Colonic mucosa (tissue), 4 donors: Measurements from ENCODE around the gene CEP63. TPM values are rescaled to one million over a fixed set of nuclear protein-coding genes. Genes with fewer than 3 reads are reported as not detected.

Experiments used
- DNase-seq: peaks from one replicate; pipeline ENCODE4 v3.0.0-alpha.2; 2020
- H3K27ac ChIP-seq: fragments of 200-600 bp; one replicate; pipeline ENCODE4 v1.8.0; 2021
- H3K27me3 ChIP-seq: fragments of 200-600 bp; one replicate; pipeline ENCODE4 v1.8.0; 2021
- H3K36me3 ChIP-seq: fragments of 200-600 bp; one replicate; pipeline ENCODE4 v1.8.0; 2021
- H3K4me1 ChIP-seq: fragments of 200-600 bp; one replicate; pipeline ENCODE4 v1.8.0; 2021; ENCODE audit warnings: mild to moderate bottlenecking
- H3K4me3 ChIP-seq: fragments of 200-600 bp; one replicate; pipeline ENCODE4 v1.8.0; 2021
- H3K9ac ChIP-seq, 2 donors: one replicate each; pipeline ENCODE4 v1.7.0; 2013; ENCODE audit warnings: control low read depth in 2 of 2, low read depth in 2 of 2, low read length in 2 of 2
- H3K9me3 ChIP-seq: fragments of 200-600 bp; one replicate; pipeline ENCODE4 v1.8.0; 2021
- intact Hi-C: fragments of 100-400 bp; cut with DNase I; formaldehyde crosslinking; loops from one replicate; pipeline ENCODE4 v1.14.1; 2022
- total RNA-seq, 2 donors: library from RNA; stranded (reverse); fragmentation: NEBNext Ultra II Directional in 1 of 2; extraction: Animal tissue kit (Norgen Biotek cat#: 25700) in 1 of 2; gene quantifications; one replicate each; pipeline ENCODE4 v1.2.1, GENCODE V29; 2021
- TF ChIP-seq, protein P1 (sequence below): fragments of 200-600 bp; IDR thresholded peaks from one replicate; pipeline ENCODE4 v1.8.0; 2022; ENCODE audit warnings: antibody characterized with exemption, mild to moderate bottlenecking
- donor health status: healthy.
- donor health status: DM: no; HTN: no; CAD: no.
- donor health status: DM: no; HTN: no; CAD: no.

Gene CEP63
- total RNA-seq, 2 donors from 2014 or later: 16.9 to 19.6 TPM

DNA sequence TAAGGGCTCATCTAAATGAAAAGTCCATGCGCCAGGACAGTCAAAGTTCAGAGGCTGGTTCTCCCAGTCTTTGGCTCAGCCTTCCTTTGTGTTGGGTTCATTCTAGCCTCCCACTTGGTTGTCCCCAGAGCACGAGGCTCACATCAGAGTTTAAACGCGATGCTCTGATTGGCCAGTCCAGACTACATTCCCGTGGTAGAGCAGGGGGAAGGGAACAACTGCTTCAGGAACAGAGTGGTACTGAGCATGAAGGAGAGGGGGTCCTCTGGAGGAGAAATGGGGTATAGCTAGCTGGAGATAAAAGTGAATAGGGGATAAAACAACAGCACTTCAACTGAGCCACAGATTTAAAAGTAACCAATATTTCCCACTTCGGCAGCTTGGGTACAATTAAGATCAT lies 32.2 kb upstream of the CEP63 start:
- Histone ChIP-seq H3K36me3 (no peaks in the 10 kb centered on the region), H3K4me1 (no peaks in the 10 kb centered on the region), H3K4me3 (no peak overlapping the region), H3K9me3 (no peaks in the 10 kb centered on the region), H3K27ac (no peak overlapping the region), H3K9ac (no peak overlapping the region), H3K27me3 (no peaks in the 10 kb centered on the region)
- no peak for DNase-seq
- TF ChIP-seq, protein P1, sequence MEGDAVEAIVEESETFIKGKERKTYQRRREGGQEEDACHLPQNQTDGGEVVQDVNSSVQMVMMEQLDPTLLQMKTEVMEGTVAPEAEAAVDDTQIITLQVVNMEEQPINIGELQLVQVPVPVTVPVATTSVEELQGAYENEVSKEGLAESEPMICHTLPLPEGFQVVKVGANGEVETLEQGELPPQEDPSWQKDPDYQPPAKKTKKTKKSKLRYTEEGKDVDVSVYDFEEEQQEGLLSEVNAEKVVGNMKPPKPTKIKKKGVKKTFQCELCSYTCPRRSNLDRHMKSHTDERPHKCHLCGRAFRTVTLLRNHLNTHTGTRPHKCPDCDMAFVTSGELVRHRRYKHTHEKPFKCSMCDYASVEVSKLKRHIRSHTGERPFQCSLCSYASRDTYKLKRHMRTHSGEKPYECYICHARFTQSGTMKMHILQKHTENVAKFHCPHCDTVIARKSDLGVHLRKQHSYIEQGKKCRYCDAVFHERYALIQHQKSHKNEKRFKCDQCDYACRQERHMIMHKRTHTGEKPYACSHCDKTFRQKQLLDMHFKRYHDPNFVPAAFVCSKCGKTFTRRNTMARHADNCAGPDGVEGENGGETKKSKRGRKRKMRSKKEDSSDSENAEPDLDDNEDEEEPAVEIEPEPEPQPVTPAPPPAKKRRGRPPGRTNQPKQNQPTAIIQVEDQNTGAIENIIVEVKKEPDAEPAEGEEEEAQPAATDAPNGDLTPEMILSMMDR: no peak
- intact Hi-C loops: no loop called here

GRCh38 chr3:134457376-134458074 lies 28.3 kb upstream of the CEP63 start:
- H3K9me3 ChIP-seq: no peaks in the 10 kb centered on the region
- H3K36me3 ChIP-seq: no peaks in the 10 kb centered on the region
- intact Hi-C loops: no loop called here
- TF ChIP-seq, protein P1: no peak
- H3K4me3 ChIP-seq: no peak overlapping the region
- no peak overlapping the region for H3K27ac ChIP-seq
- no peaks in the 10 kb centered on the region for H3K4me1 ChIP-seq
- no peak overlapping the region for H3K9ac ChIP-seq
- H3K27me3 ChIP-seq: no peaks in the 10 kb centered on the region
- DNase-seq: no peak

DNA sequence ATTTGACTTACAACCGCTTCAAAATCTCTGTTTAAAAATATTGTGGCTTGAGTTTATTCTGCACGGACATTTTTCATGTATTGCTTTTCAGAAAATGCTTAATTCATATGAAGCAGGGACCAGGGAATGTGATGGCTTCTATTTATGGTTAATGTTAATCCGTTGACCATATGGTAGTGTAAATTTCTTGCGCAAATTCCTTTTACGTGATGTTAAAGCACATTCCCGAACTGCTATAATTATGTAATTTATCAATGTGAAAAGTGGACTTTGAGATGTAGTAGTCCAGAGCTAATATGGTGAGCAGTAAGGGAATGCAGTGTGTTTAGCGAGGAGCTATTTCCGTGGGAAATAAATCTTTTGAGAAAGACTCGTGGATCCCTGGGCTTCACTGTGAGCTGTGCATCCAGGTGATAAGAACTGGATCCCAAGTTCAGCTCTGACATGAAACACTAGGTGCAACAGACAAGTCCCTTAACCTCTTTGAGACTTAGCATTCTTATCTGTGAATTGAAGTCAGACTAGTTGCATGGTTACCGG lies 27.4 kb upstream of the CEP63 start:
- Histone ChIP-seq H3K9me3 (no peaks in the 10 kb centered on the region), H3K4me3 (no peak overlapping the region), H3K27ac (no peak overlapping the region), H3K27me3 (no peaks in the 10 kb centered on the region), H3K9ac (no peak overlapping the region), H3K36me3 (no peaks in the 10 kb centered on the region), H3K4me1 (no peaks in the 10 kb centered on the region)
- DNase-seq: no peak
- TF ChIP-seq, protein P1: no peak
- intact Hi-C loops: no loop called here

DNA sequence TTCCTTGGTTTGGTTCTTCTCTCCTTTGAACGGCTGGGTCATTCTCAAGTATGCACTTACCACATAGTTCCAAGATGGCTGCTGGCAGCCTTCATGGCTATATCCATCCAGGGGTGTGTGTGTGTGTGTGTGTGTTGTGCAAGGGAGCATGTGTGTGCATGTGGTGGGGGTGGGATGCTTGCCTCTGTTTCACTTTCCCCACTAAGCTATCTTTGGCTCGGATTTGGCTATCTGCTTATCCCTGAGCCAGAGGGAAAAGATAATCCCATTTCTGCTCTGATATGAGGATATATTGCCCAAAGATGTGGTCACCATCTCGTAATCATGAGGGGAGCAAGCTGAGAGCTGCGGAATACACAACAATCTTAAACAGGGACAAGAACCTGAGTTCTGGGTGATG lies 26.3 kb upstream of the CEP63 start:
- Histone ChIP-seq H3K9ac (no peak overlapping the region), H3K27me3 (no peaks in the 10 kb centered on the region), H3K27ac (no peak overlapping the region), H3K9me3 (no peaks in the 10 kb centered on the region), H3K4me1 (no peaks in the 10 kb centered on the region), H3K4me3 (no peak overlapping the region), H3K36me3 (no peaks in the 10 kb centered on the region)
- no peak for DNase-seq
- TF ChIP-seq, protein P1: no peak
- intact Hi-C loops: no loop called here

DNA sequence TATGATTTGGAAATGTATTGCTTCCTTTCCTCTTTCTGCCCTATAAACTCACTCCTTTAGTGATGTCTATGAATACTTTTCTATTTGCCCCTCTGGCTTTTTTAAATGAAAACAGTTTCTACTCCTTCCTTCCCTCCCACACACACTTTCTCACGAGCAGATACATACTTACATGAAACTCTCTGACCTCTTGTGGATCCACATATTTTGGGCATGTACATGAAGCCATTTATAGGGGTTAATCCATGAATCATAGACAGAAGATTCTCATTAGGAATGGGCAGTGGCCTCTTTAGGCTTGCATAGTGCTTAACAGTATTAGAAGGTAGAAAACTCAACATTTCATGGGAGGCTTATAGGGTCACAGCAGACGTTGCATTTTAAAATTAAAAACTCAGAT lies 24.9 kb upstream of the CEP63 start:
- Histone ChIP-seq H3K4me3 (no peak overlapping the region), H3K4me1 (no peaks in the 10 kb centered on the region), H3K9ac (no peak overlapping the region), H3K9me3 (no peaks in the 10 kb centered on the region), H3K27me3 (no peaks in the 10 kb centered on the region), H3K27ac (no peak overlapping the region), H3K36me3 (no peaks in the 10 kb centered on the region)
- DNase-seq: no peak
- intact Hi-C loops: no loop called here
- TF ChIP-seq, protein P1: no peak
